ENCODE results near the gene CASZ1. TPM values are rescaled to one million over a fixed set of nuclear protein-coding genes. Genes with fewer than 3 reads are reported as not detected.
A peak's percentile ranks its signal among the peaks of the same experiment; 100 is the strongest.

Gene CASZ1
- total and polyA plus RNA-seq, 4 donors = 3.4 to 39.0 (median 13.8) TPM

- Histone ChIP-seq H3K4me1 (ENCODE audit: control insufficient read depth in 1 of 2, insufficient read depth in 2 of 2, low read length in 2 of 2) (no peaks in the 10 kb centered on the region), H3K36me3 (ENCODE audit: control insufficient read depth in 1 of 2, insufficient read depth in 2 of 2, low read length in 1 of 2) (no peaks in the 10 kb centered on the region), H3K27ac (ENCODE audit: low read depth in 1 of 2, low read length in 2 of 2) (no peak overlapping the region), H3K9me3 (ENCODE audit: control insufficient read depth, low read length) (no peaks in the 10 kb centered on the region), H3K4me3 (ENCODE audit: low read length in 2 of 2) (no peak overlapping the region), H3K27me3 (ENCODE audit: control insufficient read depth in 1 of 2, insufficient read depth in 2 of 2, low read length in 1 of 2) (no peaks in the 10 kb centered on the region)
- WGBS, 2 donors = 69 to 76% methylated on average over 21 of the region's 21 CpGs
- ATAC-seq (ENCODE audit: low FRiP score) = no peak
- DNase-seq = peak in 1 of 2 donors; percentile 69
- intact Hi-C loops (cut with DNase I) = no loop called here
These were observed 7.8 kb upstream of the CASZ1 start for GRCh38 chr1:10803971-10804820.

- Histone ChIP-seq H3K4me1 (ENCODE audit: control insufficient read depth in 1 of 2, insufficient read depth in 2 of 2, low read length in 2 of 2) (no peaks in the 10 kb centered on the region), H3K4me3 (ENCODE audit: low read length in 2 of 2) (no peak overlapping the region), H3K27ac (ENCODE audit: low read depth in 1 of 2, low read length in 2 of 2) (no peak overlapping the region), H3K27me3 (ENCODE audit: control insufficient read depth in 1 of 2, insufficient read depth in 2 of 2, low read length in 1 of 2) (no peaks in the 10 kb centered on the region), H3K36me3 (ENCODE audit: control insufficient read depth in 1 of 2, insufficient read depth in 2 of 2, low read length in 1 of 2) (no peaks in the 10 kb centered on the region), H3K9me3 (ENCODE audit: control insufficient read depth, low read length) (no peaks in the 10 kb centered on the region)
- no peak for ATAC-seq (ENCODE audit: low FRiP score)
- intact Hi-C loops (cut with DNase I) = no loop called here
- DNase-seq = peak in 1 of 2 donors; percentile 60
- 40 to 50% methylated on average over 12 of the region's 12 CpGs for WGBS, 2 donors
These were observed 6.7 kb upstream of the CASZ1 start for GRCh38 chr1:10802944-10803715.

GRCh38 chr1:10800778-10801177 is 4.3 kb upstream of the CASZ1 start:
- intact Hi-C loops (cut with DNase I) = no loop called here
- Histone ChIP-seq H3K27me3 (ENCODE audit: control insufficient read depth in 1 of 2, insufficient read depth in 2 of 2, low read length in 1 of 2) (no peaks in the 10 kb centered on the region), H3K4me1 (ENCODE audit: control insufficient read depth in 1 of 2, insufficient read depth in 2 of 2, low read length in 2 of 2) (no peaks in the 10 kb centered on the region), H3K4me3 (ENCODE audit: low read length in 2 of 2) (no peak overlapping the region), H3K27ac (ENCODE audit: low read depth in 1 of 2, low read length in 2 of 2) (no peak overlapping the region), H3K36me3 (ENCODE audit: control insufficient read depth in 1 of 2, insufficient read depth in 2 of 2, low read length in 1 of 2) (no peaks in the 10 kb centered on the region), H3K9me3 (ENCODE audit: control insufficient read depth, low read length) (no peaks in the 10 kb centered on the region)
- ATAC-seq (ENCODE audit: low FRiP score) = no peak
- WGBS, 2 donors = 76 to 78% methylated on average over 3 of the region's 3 CpGs
- DNase-seq = no peak

GRCh38 chr1:10799726-10800125 is 3.3 kb upstream of the CASZ1 start:
- H3K4me1 ChIP-seq (ENCODE audit: control insufficient read depth in 1 of 2, insufficient read depth in 2 of 2, low read length in 2 of 2) = no peaks in the 10 kb centered on the region
- no peak overlapping the region for H3K27ac ChIP-seq (ENCODE audit: low read depth in 1 of 2, low read length in 2 of 2)
- H3K36me3 ChIP-seq (ENCODE audit: control insufficient read depth in 1 of 2, insufficient read depth in 2 of 2, low read length in 1 of 2) = no peaks in the 10 kb centered on the region
- H3K4me3 ChIP-seq (ENCODE audit: low read length in 2 of 2) = no peak overlapping the region
- H3K27me3 ChIP-seq (ENCODE audit: control insufficient read depth in 1 of 2, insufficient read depth in 2 of 2, low read length in 1 of 2) = no peaks in the 10 kb centered on the region
- ATAC-seq (ENCODE audit: low FRiP score) (no peak), DNase-seq (peak in 1 of 2 donors; percentile 31)
- no peaks in the 10 kb centered on the region for H3K9me3 ChIP-seq (ENCODE audit: control insufficient read depth, low read length)
- 60 to 61% methylated on average over 6 of the region's 6 CpGs for WGBS, 2 donors
- intact Hi-C loops (cut with DNase I) = loop anchor here in 1 of 2 donors (5.0 kb wide), 1 partner anchor 287 kb away; no protein-coding TSS in a partner anchor

- 0% methylated on average over 41 of the region's 41 CpGs for WGBS, 2 donors
- no peak for DNase-seq
- no peaks in the 10 kb centered on the region for H3K27me3 ChIP-seq (ENCODE audit: control insufficient read depth in 1 of 2, insufficient read depth in 2 of 2, low read length in 1 of 2)
- H3K9me3 ChIP-seq (ENCODE audit: control insufficient read depth, low read length) = no peaks in the 10 kb centered on the region
- peak overlapping the region; percentile 55 to 84 for H3K4me3 ChIP-seq (ENCODE audit: low read length in 2 of 2)
- H3K36me3 ChIP-seq (ENCODE audit: control insufficient read depth in 1 of 2, insufficient read depth in 2 of 2, low read length in 1 of 2) = no peaks in the 10 kb centered on the region
- no peaks in the 10 kb centered on the region for H3K4me1 ChIP-seq (ENCODE audit: control insufficient read depth in 1 of 2, insufficient read depth in 2 of 2, low read length in 2 of 2)
- no peak overlapping the region for H3K27ac ChIP-seq (ENCODE audit: low read depth in 1 of 2, low read length in 2 of 2)
- peak; percentile 28 for ATAC-seq (ENCODE audit: low FRiP score)
- intact Hi-C loops (cut with DNase I) = loop anchor here in 1 of 2 donors (2.0 to 5.0 kb wide), 2 partner anchors 117 to 283 kb away; no protein-coding TSS in a partner anchor
These were observed 997 bp downstream of the CASZ1 start for GRCh38 chr1:10795276-10796021.

DNA sequence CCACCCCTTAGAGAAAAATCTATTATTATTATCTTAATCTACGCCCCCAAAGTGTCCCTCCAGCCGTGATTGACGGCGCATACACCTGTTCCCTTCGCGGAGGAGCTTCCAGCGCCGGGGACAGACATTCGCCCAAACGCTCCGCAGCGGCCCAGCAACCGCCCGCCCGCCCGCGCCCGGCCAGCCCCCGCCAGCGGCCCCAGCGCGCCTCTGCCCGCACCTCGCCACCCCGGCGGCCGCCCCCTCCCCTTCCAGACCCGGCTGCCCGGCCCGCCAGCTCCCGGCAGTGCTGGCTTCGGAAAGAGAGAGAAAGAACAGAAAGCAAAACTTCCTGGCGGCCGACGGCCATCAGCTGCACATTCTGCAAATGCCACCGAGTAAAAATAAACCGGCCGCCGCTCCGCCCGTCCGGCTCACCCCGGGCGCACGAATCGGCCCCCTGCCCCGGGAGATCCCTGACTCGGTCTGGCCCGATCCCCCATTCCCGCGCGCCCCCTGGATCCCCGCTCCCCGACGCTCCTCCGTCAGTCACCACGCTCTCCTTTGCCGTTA is 1.6 kb downstream of the CASZ1 start:
- no peak overlapping the region for H3K27ac ChIP-seq (ENCODE audit: low read depth in 1 of 2, low read length in 2 of 2)
- DNase-seq = no peak
- no peaks in the 10 kb centered on the region for H3K9me3 ChIP-seq (ENCODE audit: control insufficient read depth, low read length)
- H3K27me3 ChIP-seq (ENCODE audit: control insufficient read depth in 1 of 2, insufficient read depth in 2 of 2, low read length in 1 of 2) = no peaks in the 10 kb centered on the region
- WGBS, 2 donors = 0 to 1% methylated on average over 28 to 58 of the region's 58 CpGs
- no peaks in the 10 kb centered on the region for H3K4me1 ChIP-seq (ENCODE audit: control insufficient read depth in 1 of 2, insufficient read depth in 2 of 2, low read length in 2 of 2)
- ATAC-seq (ENCODE audit: low FRiP score) = no peak
- H3K36me3 ChIP-seq (ENCODE audit: control insufficient read depth in 1 of 2, insufficient read depth in 2 of 2, low read length in 1 of 2) = no peaks in the 10 kb centered on the region
- intact Hi-C loops (cut with DNase I) = loop anchor here (5.0 kb wide), 2 partner anchors 282 to 287 kb away; no protein-coding TSS in a partner anchor
- peak overlapping the region; percentile 55 to 84 for H3K4me3 ChIP-seq (ENCODE audit: low read length in 2 of 2)

- H3K4me1 ChIP-seq (ENCODE audit: control insufficient read depth in 1 of 2, insufficient read depth in 2 of 2, low read length in 2 of 2) = no peaks in the 10 kb centered on the region
- H3K4me3 ChIP-seq (ENCODE audit: low read length in 2 of 2) = peak overlapping the region; percentile 36 to 55
- no peak overlapping the region for H3K27ac ChIP-seq (ENCODE audit: low read depth in 1 of 2, low read length in 2 of 2)
- ATAC-seq (ENCODE audit: low FRiP score) (no peak), DNase-seq (no peak)
- intact Hi-C loops (cut with DNase I) = loop anchor here in 1 of 2 donors (5.0 kb wide), 1 partner anchor 286 kb away; no protein-coding TSS in a partner anchor
- no peaks in the 10 kb centered on the region for H3K9me3 ChIP-seq (ENCODE audit: control insufficient read depth, low read length)
- no peaks in the 10 kb centered on the region for H3K27me3 ChIP-seq (ENCODE audit: control insufficient read depth in 1 of 2, insufficient read depth in 2 of 2, low read length in 1 of 2)
- H3K36me3 ChIP-seq (ENCODE audit: control insufficient read depth in 1 of 2, insufficient read depth in 2 of 2, low read length in 1 of 2) = no peaks in the 10 kb centered on the region
- WGBS, 2 donors = 4 to 7% methylated on average over 9 of the region's 9 CpGs
These were observed 3.3 kb downstream of the CASZ1 start for GRCh38 chr1:10793129-10793651.

All from aorta (tissue), 5 donors.